ENCODE measurements around the gene RNF121. TPM values are rescaled to one million over a fixed set of nuclear protein-coding genes. Genes with fewer than 3 reads are reported as not detected.

Gene RNF121
- 16.1 and 23.8 TPM in 2 replicates for total RNA-seq

GRCh38 chr11:71928737-71929443, at the start of gene RNF121:
Gene RNF121, plus strand, starts transcription at chr11:71929046. Its CDS starts 16 bp downstream, at chr11:71929062.

GRCh38 chr11:71927820-71928736, 768 bp upstream of the RNF121 start, which contains the start of gene XNDC1N:
Gene XNDC1N, minus strand, starts transcription at chr11:71928594. Its CDS starts 5,241 bp downstream, at chr11:71923353.

GRCh38 chr11:71998649-71999310, 69.9 kb downstream of the RNF121 start, which contains the start of gene IL18BP:
Gene IL18BP, plus strand, starts transcription at chr11:71998909. Its CDS starts 1,076 bp downstream, at chr11:71999985.

Other genes with a start within 250 kb of the RNF121 start
- not detected in 2 replicates for gene DEFB108B, start 95.8 kb upstream of the RNF121 start, total RNA-seq
- not detected in 2 replicates for gene DEFB131B, start 50.6 kb upstream of the RNF121 start, total RNA-seq
- gene XNDC1N, start 452 bp upstream of the RNF121 start, total RNA-seq = 1.5 and 5.7 TPM in 2 replicates
- 1.7 and 9.0 TPM in 2 replicates for gene IL18BP, start 69.9 kb downstream of the RNF121 start, total RNA-seq
- gene NUMA1, start 151.5 kb downstream of the RNF121 start, total RNA-seq = 135 and 139 TPM in 2 replicates
- 3.1 and 3.4 TPM in 2 replicates for gene LRRC51, start 151.8 kb downstream of the RNF121 start, total RNA-seq
- 118 and 136 TPM in 2 replicates for gene LAMTOR1, start 174.3 kb downstream of the RNF121 start, total RNA-seq
- gene TOMT, start 176.9 kb downstream of the RNF121 start, total RNA-seq = not detected in 2 replicates
- gene ANAPC15, start 183.6 kb downstream of the RNF121 start, total RNA-seq = 12.0 and 19.1 TPM in 2 replicates
- not detected in 2 replicates for gene FOLR3, start 206.7 kb downstream of the RNF121 start, total RNA-seq